GM12873 (cell line): Measurements from ENCODE around the gene CCDC141.

Experiments used
- CTCF ChIP-seq: IDR thresholded peaks from 2 replicates; pipeline ENCODE4 v1.5.1; 2012; ENCODE audit warnings: low read depth, mild to moderate bottlenecking, moderate library complexity, low read length, control low read depth; ENCODE audit not compliant: insufficient read depth; ENCODE audit errors: missing control alignments

The CCDC141 gene

GRCh38 chr2:178836807-178837206 lies 213.1 kb downstream of the CCDC141 start:
- no peak for TF ChIP-seq CTCF

GRCh38 chr2:178834086-178834485 lies 215.9 kb downstream of the CCDC141 start:
- TF ChIP-seq CTCF: no peak

GRCh38 chr2:178833382-178833781 lies 216.6 kb downstream of the CCDC141 start:
- TF ChIP-seq CTCF: no peak

- no peak for TF ChIP-seq CTCF
Observed at GRCh38 chr2:178830451-178830850, 219.5 kb downstream of the CCDC141 start.

GRCh38 chr2:178829981-178830380 lies 220.0 kb downstream of the CCDC141 start:
- TF ChIP-seq CTCF: no peak

- TF ChIP-seq CTCF: no peak
Observed at GRCh38 chr2:178829299-178829960, 220.5 kb downstream of the CCDC141 start.

GRCh38 chr2:178828486-178828881 lies 221.5 kb downstream of the CCDC141 start:
- no peak for TF ChIP-seq CTCF
